Panc1 (cell line): Measurements from ENCODE around the gene ABI3BP. TPM values are rescaled to one million over a fixed set of nuclear protein-coding genes. Genes with fewer than 3 reads are reported as not detected.

Source experiments
- ATAC-seq: fragments of 200-7000 bp; cut with Tn5 transposase; 2 replicates; pipeline ENCODE4 v1.9.1; 2020; ENCODE audit warnings: mild to moderate bottlenecking, moderate library complexity
- BruUV-seq: library from RNA; stranded (reverse); fragments of 400-500 nt; replicated peaks from 2 replicates; lab custom pipeline; 2021; lab: Mats Ljungman, UMichigan
- CTCF ChIA-PET: fragments of 300-600 bp; sonication (Branson Sonifier 250); formaldehyde crosslinking; loops from one replicate; lab custom pipeline; 2022; ENCODE audit warnings: antibody characterized with exemption; lab: Charles Lee
- POLR2A ChIA-PET: fragments of 300-600 bp; sonication (Branson Sonifier 250); formaldehyde crosslinking; loops from one replicate; lab custom pipeline; 2022; ENCODE audit warnings: antibody characterized with exemption; lab: Charles Lee
- DNase-seq: peaks from one replicate; pipeline ENCODE4 v3.0.0-alpha.2; 2010; ENCODE audit warnings: low read depth, low spot score
- H3K27ac ChIP-seq: 2 replicates; pipeline ENCODE4 v1.5.1; 2011; ENCODE audit warnings: mild to moderate bottlenecking, low read length, inconsistent platforms
- H3K27me3 ChIP-seq: fragments of 200-500 bp; sonication (Bioruptor generic); 2 replicates; pipeline ENCODE4 v1.6.0; 2014; ENCODE audit warnings: low read length, inconsistent platforms; ENCODE audit not compliant: control insufficient read depth, insufficient read depth
- H3K36me3 ChIP-seq: fragments of 200-500 bp; sonication (Bioruptor generic); 2 replicates; pipeline ENCODE4 v1.5.1; 2014; ENCODE audit warnings: inconsistent platforms, mild to moderate bottlenecking, low read length, moderate library complexity; ENCODE audit not compliant: control insufficient read depth, insufficient read depth
- H3K4me1 ChIP-seq: 2 replicates; pipeline ENCODE4 v1.5.1; 2011; ENCODE audit warnings: inconsistent platforms, mild to moderate bottlenecking, low read length, moderate library complexity; ENCODE audit not compliant: control insufficient read depth, insufficient read depth
- H3K4me3 ChIP-seq, 2 experiments: 2 replicates each; pipeline ENCODE4 v1.5.1; 2011 to 2012; ENCODE audit warnings: low read depth in 2 of 2, low read length in 2 of 2, mild to moderate bottlenecking in 2 of 2, inconsistent platforms in 1 of 2, moderate library complexity in 1 of 2
- H3K9me3 ChIP-seq: fragments of 200-500 bp; sonication (Bioruptor generic); 2 replicates; pipeline ENCODE4 v1.5.1; 2014; ENCODE audit warnings: low read depth, mild to moderate bottlenecking, inconsistent platforms, low read length, moderate library complexity; ENCODE audit not compliant: control insufficient read depth, insufficient read depth
- CTCF ChIP-seq: fragments of 450-650 bp; IDR thresholded peaks from 2 replicates; pipeline ENCODE4 v1.5.1; 2017; ENCODE audit warnings: mild to moderate bottlenecking
- POLR2AphosphoS5 ChIP-seq: IDR thresholded peaks from 2 replicates; pipeline ENCODE4 v1.6.1; 2012; ENCODE audit warnings: mild to moderate bottlenecking, low read depth, low read length, moderate library complexity
- REST ChIP-seq, 2 experiments: IDR thresholded peaks; 2 replicates each; pipeline ENCODE4 v1.6.1; 2011 to 2012; ENCODE audit warnings: low read depth in 2 of 2, control low read depth in 1 of 2, low read length in 1 of 2, mild to moderate bottlenecking in 1 of 2, moderate library complexity in 1 of 2; ENCODE audit not compliant: insufficient read depth in 1 of 2
- SIN3A ChIP-seq: IDR thresholded peaks from 2 replicates; pipeline ENCODE4 v1.6.1; 2012; ENCODE audit warnings: low read depth, mild to moderate bottlenecking, low read length, moderate library complexity, borderline replicate concordance; ENCODE audit not compliant: insufficient read depth
- TCF7L2 ChIP-seq: IDR thresholded peaks from 2 replicates; pipeline ENCODE4 v1.6.1; 2011; ENCODE audit warnings: mild to moderate bottlenecking, low read depth, low read length, inconsistent platforms
- in situ Hi-C: cut with HindIII; loops from 2 replicates; pipeline ENCODE4 v1.10.0; 2016; ENCODE audit warnings: low sequenced_read_pairs, low pct_unique_long_range_greater_than_20kb
- intact Hi-C: fragments of 100-400 bp; cut with micrococcal nuclease; formaldehyde crosslinking; loops from one replicate; pipeline ENCODE4 v1.10.0; 2022; ENCODE audit not compliant: unreplicated experiment
- total RNA-seq: library from RNA; stranded (reverse); gene quantifications from one replicate; pipeline ENCODE4 v1.2.1, GENCODE V29; 2021; ENCODE audit not compliant: unreplicated experiment

ABI3BP gene
- total RNA-seq, 1 experiment from 2014 or later = 0.21 TPM

- BruUV-seq = no TSS peak
- in situ Hi-C loops = no loop called here
- POLR2A ChIA-PET = no interaction called here
- Histone ChIP-seq H3K36me3 (no peaks in the 10 kb centered on the region), H3K27ac (no peak overlapping the region), H3K4me1 (no peaks in the 10 kb centered on the region), H3K9me3 (no peaks in the 10 kb centered on the region), H3K27me3 (peaks cover 8% of the 10 kb centered on the region; the same call in 1 of the 2 replicates), H3K4me3 (no peak overlapping the region)
- no peak for TF ChIP-seq SIN3A
- intact Hi-C loops = no loop called here
- CTCF ChIA-PET = no interaction called here
- ATAC-seq (no peak), DNase-seq (no peak)
These were observed 101.4 kb downstream of the ABI3BP start for GRCh38 chr3:100891827-100892226.

- no peak for TF ChIP-seq REST (IDR thresholded peaks at IDR 0.05; ENCODE audit: insufficient read depth in 1 of 2, low read depth in 2 of 2, low read length in 1 of 2)
- no peak for TF ChIP-seq POLR2AphosphoS5
- no peak for TF ChIP-seq TCF7L2
- no peak for TF ChIP-seq CTCF
- no peak for TF ChIP-seq SIN3A
These were observed 102.2 kb downstream of the ABI3BP start for GRCh38 chr3:100891033-100891432.

GRCh38 chr3:100888881-100889280, 104.3 kb downstream of the ABI3BP start:
- in situ Hi-C loops = no loop called here
- no peak for ATAC-seq
- BruUV-seq = no TSS peak

More at GRCh38 chr3:100891033-100891432, 102.2 kb downstream of the ABI3BP start:
- Histone ChIP-seq H3K9me3 (no peaks in the 10 kb centered on the region), H3K36me3 (no peaks in the 10 kb centered on the region), H3K4me1 (no peaks in the 10 kb centered on the region), H3K27me3 (peaks cover 8% of the 10 kb centered on the region; the same call in 1 of the 2 replicates), H3K27ac (no peak overlapping the region), H3K4me3 (no peak overlapping the region)
- POLR2A ChIA-PET = no interaction called here
- in situ Hi-C loops (no loop called here), intact Hi-C loops (no loop called here)
- ATAC-seq (no peak), DNase-seq (no peak)
- no TSS peak for BruUV-seq
- CTCF ChIA-PET = no interaction called here

More at GRCh38 chr3:100888881-100889280, 104.3 kb downstream of the ABI3BP start:
- TF ChIP-seq SIN3A (no peak), REST (IDR thresholded peaks at IDR 0.05; ENCODE audit: insufficient read depth in 1 of 2, low read depth in 2 of 2, low read length in 1 of 2) (no peak), POLR2AphosphoS5 (no peak), CTCF (no peak), TCF7L2 (no peak)
- no peak for DNase-seq
- intact Hi-C loops = no loop called here
- CTCF ChIA-PET = no interaction called here
- Histone ChIP-seq H3K27me3 (peaks cover 8% of the 10 kb centered on the region; the same call in 1 of the 2 replicates), H3K27ac (no peak overlapping the region), H3K4me3 (no peak overlapping the region), H3K36me3 (no peaks in the 10 kb centered on the region), H3K9me3 (no peaks in the 10 kb centered on the region), H3K4me1 (no peaks in the 10 kb centered on the region)
- POLR2A ChIA-PET = no interaction called here
